GM23338 (cell line): ENCODE results near the gene CCDC90B. TPM values are rescaled to one million over a fixed set of nuclear protein-coding genes. Genes with fewer than 3 reads are reported as not detected.

Source experiments
- ATAC-seq: fragments of 200-7000 bp; cut with Tn5 transposase; 3 replicates; pipeline ENCODE4 v1.9.1; 2020
- DNase-seq: peaks from one replicate; pipeline ENCODE4 v3.0.0-alpha.2; 2015; ENCODE audit warnings: low spot score
- H2AFZ ChIP-seq: fragments of 200-600 bp; sonication (generic); 2 replicates; pipeline ENCODE4 v1.8.0; 2016; ENCODE audit warnings: antibody characterized with exemption, mild to moderate bottlenecking, moderate library complexity
- H3F3A ChIP-seq: fragments of 200-600 bp; sonication (generic); replicated peaks from 2 replicates; pipeline ENCODE4 v1.8.0; 2017; ENCODE audit warnings: antibody characterized with exemption, mixed run types, low read depth
- H3K27ac ChIP-seq: fragments of 200-600 bp; sonication (generic); 2 replicates; pipeline ENCODE4 v1.6.1; 2016; ENCODE audit warnings: low read depth
- H3K27me3 ChIP-seq: fragments of 200-600 bp; sonication (generic); 2 replicates; pipeline ENCODE4 v1.8.0; 2016; ENCODE audit warnings: mild to moderate bottlenecking, mixed run types, moderate library complexity; ENCODE audit not compliant: insufficient read depth
- H3K36me3 ChIP-seq: fragments of 200-600 bp; sonication (generic); 2 replicates; pipeline ENCODE4 v1.8.0; 2016; ENCODE audit warnings: mild to moderate bottlenecking; ENCODE audit not compliant: insufficient read depth
- H3K4me1 ChIP-seq: fragments of 200-600 bp; sonication (generic); 2 replicates; pipeline ENCODE4 v1.8.0; 2016; ENCODE audit warnings: mild to moderate bottlenecking, moderate library complexity; ENCODE audit not compliant: insufficient read depth
- H3K4me2 ChIP-seq: fragments of 200-600 bp; sonication (generic); 2 replicates; pipeline ENCODE4 v1.7.1; 2017; ENCODE audit warnings: mixed run types
- H3K4me3 ChIP-seq: fragments of 200-600 bp; sonication (generic); 2 replicates; pipeline ENCODE4 v1.6.1; 2016; ENCODE audit warnings: mixed run types
- H3K79me2 ChIP-seq: fragments of 200-600 bp; sonication (generic); replicated peaks from 2 replicates; pipeline ENCODE4 v1.8.0; 2017; ENCODE audit warnings: mild to moderate bottlenecking; ENCODE audit not compliant: insufficient read depth
- H3K9me2 ChIP-seq: fragments of 200-600 bp; sonication (generic); 2 replicates; pipeline ENCODE4 v1.8.0; 2017; ENCODE audit not compliant: insufficient read depth
- H4K20me1 ChIP-seq: fragments of 200-600 bp; sonication (generic); replicated peaks from 2 replicates; pipeline ENCODE4 v1.8.0; 2017; ENCODE audit warnings: mild to moderate bottlenecking; ENCODE audit not compliant: insufficient read depth
- H3K27ac Mint-ChIP-seq: 2 replicates; pipeline ENCODE4 v1.8.0; 2020; ENCODE audit warnings: inconsistent platforms, mild to moderate bottlenecking, moderate library complexity, mixed read lengths
- H3K27me3 Mint-ChIP-seq: 3 replicates; pipeline ENCODE4 v1.8.0; 2022; ENCODE audit warnings: low read depth, mild to moderate bottlenecking, moderate library complexity, mixed read lengths, inconsistent platforms; ENCODE audit not compliant: insufficient read depth, poor library complexity
- H3K36me3 Mint-ChIP-seq: 3 replicates; pipeline ENCODE4 v1.8.0; 2021; ENCODE audit warnings: low read depth, mild to moderate bottlenecking, inconsistent platforms, moderate library complexity, mixed read lengths
- H3K4me1 Mint-ChIP-seq: 3 replicates; pipeline ENCODE4 v1.8.0; 2020; ENCODE audit warnings: mild to moderate bottlenecking, inconsistent platforms, mixed read lengths
- H3K4me3 Mint-ChIP-seq: 3 replicates; pipeline ENCODE4 v1.8.0; 2021; ENCODE audit warnings: moderate library complexity, mild to moderate bottlenecking, inconsistent platforms, mixed read lengths
- H3K9me3 Mint-ChIP-seq: 3 replicates; pipeline ENCODE4 v1.8.0; 2020; ENCODE audit warnings: moderate library complexity, mild to moderate bottlenecking, inconsistent platforms, mixed read lengths
- EZH2 ChIP-seq: fragments of 200-600 bp; sonication (generic); IDR thresholded peaks from one replicate; pipeline ENCODE4 v1.8.0; 2017; ENCODE audit warnings: antibody characterized with exemption, mild to moderate bottlenecking, low read depth; ENCODE audit not compliant: unreplicated experiment
- EZH2phosphoT487 ChIP-seq: fragments of 200-600 bp; sonication (generic); IDR thresholded peaks from one replicate; pipeline ENCODE4 v1.8.1; 2018; ENCODE audit warnings: antibody characterized with exemption; ENCODE audit not compliant: unreplicated experiment
- POLR2AphosphoS5 ChIP-seq: IDR thresholded peaks from 2 replicates; pipeline ENCODE4 v1.6.1; 2016; ENCODE audit warnings: antibody characterized with exemption, low read depth
- ZNF114 ChIP-seq: fragments of 250-450 bp; sonication (Bioruptor Pico); IDR thresholded peaks from 2 replicates; pipeline ENCODE4 v1.5.0; 2020; ENCODE audit warnings: mild to moderate bottlenecking, moderate library complexity
- ZNF331 ChIP-seq: fragments of 250-450 bp; sonication (Bioruptor Pico); IDR thresholded peaks from 2 replicates; pipeline ENCODE4 v1.5.0; 2020; ENCODE audit warnings: low read depth, mild to moderate bottlenecking, moderate library complexity
- polyA plus RNA-seq: library from polyadenylated mRNA; unstranded; fragments of >200 nt; fragmentation: Nextera tagmentation; extraction: Ambion mirVana; gene quantifications from 2 replicates; pipeline ENCODE4 v1.2.1, GENCODE V29; 2016
- total RNA-seq: library from RNA; depleted of rRNA; stranded (reverse); fragments of >200 nt; shearing (Covaris generic); gene quantifications from 2 replicates; pipeline ENCODE4 v1.2.3, GENCODE V29; 2014
- TF ChIP-seq, protein P1 (sequence below): IDR thresholded peaks from one replicate; pipeline ENCODE4 v1.6.1; 2018; ENCODE audit warnings: antibody characterized with exemption; ENCODE audit not compliant: unreplicated experiment
- TF ChIP-seq, protein P2 (sequence below), 2 experiments: fragments of 200-600 bp in 1 of 2; sonication (generic) in 1 of 2; conservative IDR thresholded peaks; 2 replicates each; pipeline versions ENCODE4 v1.5.1 to v1.6.1; 2016 to 2017; ENCODE audit warnings: antibody characterized with exemption in 2 of 2, low read depth in 2 of 2, mild to moderate bottlenecking in 2 of 2, moderate library complexity in 1 of 2
- TF ChIP-seq, protein P3 (sequence below): IDR thresholded peaks from 2 replicates; pipeline ENCODE4 v1.6.1; 2016; ENCODE audit warnings: antibody characterized with exemption

Gene CCDC90B
- total and polyA plus RNA-seq, 2 experiments from 2014 or later: 55.1 to 89.0 TPM

DNA sequence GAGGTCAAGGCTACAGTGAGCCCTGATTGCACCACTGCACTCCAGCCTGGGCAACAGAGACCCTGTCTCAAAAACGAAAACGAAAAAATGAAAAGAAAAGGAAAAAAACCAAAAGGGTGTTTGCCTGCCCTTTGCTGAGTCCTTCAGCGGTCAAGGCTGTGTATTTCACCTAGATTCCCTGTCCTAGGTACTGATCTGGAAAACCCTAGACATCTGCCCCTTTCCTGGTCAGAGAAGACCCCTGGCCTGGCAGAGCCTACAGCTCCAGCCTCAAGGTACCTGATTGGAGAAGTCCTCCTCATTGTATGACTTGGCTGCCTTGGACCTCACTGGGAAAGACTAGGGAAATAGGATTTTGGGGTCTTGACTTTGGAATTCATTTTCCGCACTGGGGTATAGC is 8.0 kb upstream of the CCDC90B start:
- no peaks in the 10 kb centered on the region; the same call in 1 of the 2 replicates for H3K9me2 ChIP-seq
- no peak overlapping the region for H3K4me2 ChIP-seq
- no peaks in the 10 kb centered on the region; the same call in 1 of the 2 replicates for H3K4me1 ChIP-seq
- no peaks in the 10 kb centered on the region for H3F3A ChIP-seq
- H2AFZ ChIP-seq: no peak overlapping the region
- H3K27me3 ChIP-seq: no peaks in the 10 kb centered on the region
- no peaks in the 10 kb centered on the region for H3K36me3 Mint-ChIP-seq
- no peak overlapping the region for H3K27ac ChIP-seq
- no peak for DNase-seq
- H3K9me3 Mint-ChIP-seq: no peaks in the 10 kb centered on the region
- H3K27me3 Mint-ChIP-seq: no peaks in the 10 kb centered on the region
- H3K4me1 Mint-ChIP-seq: peaks cover 19% of the 10 kb centered on the region
- H3K36me3 ChIP-seq: no peaks in the 10 kb centered on the region
- H3K4me3 ChIP-seq: no peak overlapping the region
- H3K79me2 ChIP-seq: no peaks in the 10 kb centered on the region
- ATAC-seq: peak; percentile 46; the same call in 2 of the 3 replicates
- H3K27ac Mint-ChIP-seq: no peak overlapping the region
- no peak for TF ChIP-seq POLR2AphosphoS5
- TF ChIP-seq EZH2: no peak
- no peak for TF ChIP-seq EZH2phosphoT487
- TF ChIP-seq ZNF114 (CRISPR knock-in tag): no peak
- TF ChIP-seq, protein P1, sequence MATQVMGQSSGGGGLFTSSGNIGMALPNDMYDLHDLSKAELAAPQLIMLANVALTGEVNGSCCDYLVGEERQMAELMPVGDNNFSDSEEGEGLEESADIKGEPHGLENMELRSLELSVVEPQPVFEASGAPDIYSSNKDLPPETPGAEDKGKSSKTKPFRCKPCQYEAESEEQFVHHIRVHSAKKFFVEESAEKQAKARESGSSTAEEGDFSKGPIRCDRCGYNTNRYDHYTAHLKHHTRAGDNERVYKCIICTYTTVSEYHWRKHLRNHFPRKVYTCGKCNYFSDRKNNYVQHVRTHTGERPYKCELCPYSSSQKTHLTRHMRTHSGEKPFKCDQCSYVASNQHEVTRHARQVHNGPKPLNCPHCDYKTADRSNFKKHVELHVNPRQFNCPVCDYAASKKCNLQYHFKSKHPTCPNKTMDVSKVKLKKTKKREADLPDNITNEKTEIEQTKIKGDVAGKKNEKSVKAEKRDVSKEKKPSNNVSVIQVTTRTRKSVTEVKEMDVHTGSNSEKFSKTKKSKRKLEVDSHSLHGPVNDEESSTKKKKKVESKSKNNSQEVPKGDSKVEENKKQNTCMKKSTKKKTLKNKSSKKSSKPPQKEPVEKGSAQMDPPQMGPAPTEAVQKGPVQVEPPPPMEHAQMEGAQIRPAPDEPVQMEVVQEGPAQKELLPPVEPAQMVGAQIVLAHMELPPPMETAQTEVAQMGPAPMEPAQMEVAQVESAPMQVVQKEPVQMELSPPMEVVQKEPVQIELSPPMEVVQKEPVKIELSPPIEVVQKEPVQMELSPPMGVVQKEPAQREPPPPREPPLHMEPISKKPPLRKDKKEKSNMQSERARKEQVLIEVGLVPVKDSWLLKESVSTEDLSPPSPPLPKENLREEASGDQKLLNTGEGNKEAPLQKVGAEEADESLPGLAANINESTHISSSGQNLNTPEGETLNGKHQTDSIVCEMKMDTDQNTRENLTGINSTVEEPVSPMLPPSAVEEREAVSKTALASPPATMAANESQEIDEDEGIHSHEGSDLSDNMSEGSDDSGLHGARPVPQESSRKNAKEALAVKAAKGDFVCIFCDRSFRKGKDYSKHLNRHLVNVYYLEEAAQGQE: peak; percentile 63
- TF ChIP-seq, protein P2, sequence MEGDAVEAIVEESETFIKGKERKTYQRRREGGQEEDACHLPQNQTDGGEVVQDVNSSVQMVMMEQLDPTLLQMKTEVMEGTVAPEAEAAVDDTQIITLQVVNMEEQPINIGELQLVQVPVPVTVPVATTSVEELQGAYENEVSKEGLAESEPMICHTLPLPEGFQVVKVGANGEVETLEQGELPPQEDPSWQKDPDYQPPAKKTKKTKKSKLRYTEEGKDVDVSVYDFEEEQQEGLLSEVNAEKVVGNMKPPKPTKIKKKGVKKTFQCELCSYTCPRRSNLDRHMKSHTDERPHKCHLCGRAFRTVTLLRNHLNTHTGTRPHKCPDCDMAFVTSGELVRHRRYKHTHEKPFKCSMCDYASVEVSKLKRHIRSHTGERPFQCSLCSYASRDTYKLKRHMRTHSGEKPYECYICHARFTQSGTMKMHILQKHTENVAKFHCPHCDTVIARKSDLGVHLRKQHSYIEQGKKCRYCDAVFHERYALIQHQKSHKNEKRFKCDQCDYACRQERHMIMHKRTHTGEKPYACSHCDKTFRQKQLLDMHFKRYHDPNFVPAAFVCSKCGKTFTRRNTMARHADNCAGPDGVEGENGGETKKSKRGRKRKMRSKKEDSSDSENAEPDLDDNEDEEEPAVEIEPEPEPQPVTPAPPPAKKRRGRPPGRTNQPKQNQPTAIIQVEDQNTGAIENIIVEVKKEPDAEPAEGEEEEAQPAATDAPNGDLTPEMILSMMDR (conservative IDR thresholded peaks at IDR 0.05; ENCODE audit: low read depth in 2 of 2): no peak
- TF ChIP-seq ZNF331 (CRISPR knock-in tag): no peak
- no peak overlapping the region for H3K4me3 Mint-ChIP-seq
- no peaks in the 10 kb centered on the region for H4K20me1 ChIP-seq

DNA sequence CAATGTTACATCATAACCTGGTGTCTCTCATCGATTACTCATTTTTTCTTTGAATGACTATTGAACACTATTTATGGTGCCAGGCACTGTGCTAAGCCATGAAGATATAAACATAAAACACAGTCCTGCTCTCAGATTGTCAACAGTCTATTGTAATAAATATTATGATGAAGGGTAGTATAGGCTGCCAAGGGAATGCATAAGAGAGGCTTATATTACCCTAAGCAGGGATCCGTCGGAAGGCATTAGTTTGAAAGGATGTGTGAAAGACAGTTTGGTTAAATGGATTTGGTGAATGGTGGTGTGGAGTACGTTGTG is 7.2 kb upstream of the CCDC90B start:
- no peak overlapping the region for H3K4me3 Mint-ChIP-seq
- no peaks in the 10 kb centered on the region for H3K27me3 Mint-ChIP-seq
- Histone ChIP-seq H4K20me1 (no peaks in the 10 kb centered on the region), H3K79me2 (no peaks in the 10 kb centered on the region), H3K27me3 (no peaks in the 10 kb centered on the region), H3K36me3 (no peaks in the 10 kb centered on the region), H3K4me2 (no peak overlapping the region), H3K27ac (no peak overlapping the region), H3K9me2 (no peaks in the 10 kb centered on the region; the same call in 1 of the 2 replicates), H3K4me1 (no peaks in the 10 kb centered on the region; the same call in 1 of the 2 replicates), H3F3A (no peaks in the 10 kb centered on the region), H2AFZ (no peak overlapping the region), H3K4me3 (no peak overlapping the region)
- no peak for TF ChIP-seq ZNF114 (CRISPR knock-in tag)
- TF ChIP-seq, protein P1: no peak
- no peak for TF ChIP-seq ZNF331 (CRISPR knock-in tag)
- no peak for TF ChIP-seq POLR2AphosphoS5
- TF ChIP-seq, protein P3, sequence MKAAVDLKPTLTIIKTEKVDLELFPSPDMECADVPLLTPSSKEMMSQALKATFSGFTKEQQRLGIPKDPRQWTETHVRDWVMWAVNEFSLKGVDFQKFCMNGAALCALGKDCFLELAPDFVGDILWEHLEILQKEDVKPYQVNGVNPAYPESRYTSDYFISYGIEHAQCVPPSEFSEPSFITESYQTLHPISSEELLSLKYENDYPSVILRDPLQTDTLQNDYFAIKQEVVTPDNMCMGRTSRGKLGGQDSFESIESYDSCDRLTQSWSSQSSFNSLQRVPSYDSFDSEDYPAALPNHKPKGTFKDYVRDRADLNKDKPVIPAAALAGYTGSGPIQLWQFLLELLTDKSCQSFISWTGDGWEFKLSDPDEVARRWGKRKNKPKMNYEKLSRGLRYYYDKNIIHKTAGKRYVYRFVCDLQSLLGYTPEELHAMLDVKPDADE: no peak
- ATAC-seq: no peak
- peaks cover 19% of the 10 kb centered on the region for H3K4me1 Mint-ChIP-seq
- H3K36me3 Mint-ChIP-seq: no peaks in the 10 kb centered on the region
- H3K9me3 Mint-ChIP-seq: no peaks in the 10 kb centered on the region
- H3K27ac Mint-ChIP-seq: peak overlapping the region; percentile 59; the same call in 1 of the 2 replicates
- no peak for DNase-seq
